ENCODE measurements around the gene NALCN. TPM values are rescaled to one million over a fixed set of nuclear protein-coding genes. Genes with fewer than 3 reads are reported as not detected.

The NALCN gene
- total RNA-seq, 1 donor from 2014 or later: not detected

GRCh38 chr13:101190337-101190736, 226.0 kb downstream of the NALCN start:
- H3K27me3 Mint-ChIP-seq (ENCODE audit: insufficient read depth): no peaks in the 10 kb centered on the region
- H3K36me3 Mint-ChIP-seq (ENCODE audit: low read depth): no peaks in the 10 kb centered on the region
- H3K27ac Mint-ChIP-seq: no peak overlapping the region
- H3K4me1 Mint-ChIP-seq (ENCODE audit: low read depth): no peaks in the 10 kb centered on the region
- H3K4me3 Mint-ChIP-seq: no peak overlapping the region
- H3K9me3 Mint-ChIP-seq: no peaks in the 10 kb centered on the region
- no peak for DNase-seq (ENCODE audit: low spot score)
- intact Hi-C loops (cut with micrococcal nuclease): no loop called here

DNA sequence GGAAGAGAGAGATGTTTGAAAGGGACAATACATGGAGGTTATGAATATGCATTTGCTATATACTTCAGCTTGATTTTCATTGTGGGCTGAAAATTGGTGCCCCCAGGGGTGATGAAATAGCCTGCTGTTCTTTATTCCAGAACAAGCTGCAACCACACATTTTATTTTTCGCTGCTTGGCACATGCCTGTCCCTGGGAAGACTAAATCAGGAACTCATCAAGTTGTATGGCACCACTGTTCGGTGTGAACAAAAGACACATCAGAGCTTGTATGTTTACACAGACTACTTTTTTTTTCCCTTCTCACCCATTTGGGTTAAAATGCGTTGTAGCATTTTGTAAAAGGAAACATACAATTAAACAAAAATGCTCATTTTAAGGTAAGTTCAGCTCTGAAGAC, 230.7 kb downstream of the NALCN start:
- no peaks in the 10 kb centered on the region for H3K9me3 Mint-ChIP-seq
- no peak overlapping the region for H3K27ac Mint-ChIP-seq
- H3K4me1 Mint-ChIP-seq (ENCODE audit: low read depth): no peaks in the 10 kb centered on the region
- no peaks in the 10 kb centered on the region for H3K36me3 Mint-ChIP-seq (ENCODE audit: low read depth)
- H3K4me3 Mint-ChIP-seq: no peak overlapping the region
- no peak for DNase-seq (ENCODE audit: low spot score)
- H3K27me3 Mint-ChIP-seq (ENCODE audit: insufficient read depth): no peaks in the 10 kb centered on the region
- intact Hi-C loops (cut with micrococcal nuclease): no loop called here

- Mint-ChIP-seq H3K27ac (no peak overlapping the region), H3K4me1 (ENCODE audit: low read depth) (no peaks in the 10 kb centered on the region), H3K27me3 (ENCODE audit: insufficient read depth) (no peaks in the 10 kb centered on the region), H3K4me3 (no peak overlapping the region), H3K36me3 (ENCODE audit: low read depth) (no peaks in the 10 kb centered on the region), H3K9me3 (no peaks in the 10 kb centered on the region)
- intact Hi-C loops (cut with micrococcal nuclease): no loop called here
- no peak for DNase-seq (ENCODE audit: low spot score)
Observed at GRCh38 chr13:101181076-101181685, 235.1 kb downstream of the NALCN start.

GRCh38 chr13:101179021-101179420, 237.3 kb downstream of the NALCN start:
- no peak overlapping the region for H3K4me3 Mint-ChIP-seq
- H3K9me3 Mint-ChIP-seq: no peaks in the 10 kb centered on the region
- H3K4me1 Mint-ChIP-seq (ENCODE audit: low read depth): no peaks in the 10 kb centered on the region
- intact Hi-C loops (cut with micrococcal nuclease): no loop called here
- no peak for DNase-seq (ENCODE audit: low spot score)
- H3K36me3 Mint-ChIP-seq (ENCODE audit: low read depth): no peaks in the 10 kb centered on the region
- no peaks in the 10 kb centered on the region for H3K27me3 Mint-ChIP-seq (ENCODE audit: insufficient read depth)
- H3K27ac Mint-ChIP-seq: no peak overlapping the region

DNA sequence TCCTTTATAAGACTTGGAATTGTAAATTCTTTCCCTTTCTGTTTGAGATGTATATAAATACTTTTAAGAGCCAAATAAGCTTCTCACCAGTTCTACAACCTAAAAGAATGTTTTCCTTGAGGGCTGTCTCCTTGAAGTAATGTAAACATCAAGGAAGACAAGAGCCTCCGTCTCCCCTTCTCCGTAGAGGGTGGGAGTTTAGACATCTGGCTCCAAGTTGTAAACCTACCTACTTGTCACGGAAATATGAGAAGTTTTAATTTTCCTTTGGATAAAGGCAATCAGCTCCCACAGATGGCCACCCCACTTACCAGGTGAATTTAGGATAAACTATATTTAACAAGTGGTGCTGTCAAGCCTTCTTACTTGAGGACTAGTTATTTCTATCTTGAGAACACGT, 237.9 kb downstream of the NALCN start:
- Mint-ChIP-seq H3K4me3 (no peak overlapping the region), H3K36me3 (ENCODE audit: low read depth) (no peaks in the 10 kb centered on the region), H3K27me3 (ENCODE audit: insufficient read depth) (no peaks in the 10 kb centered on the region), H3K9me3 (no peaks in the 10 kb centered on the region), H3K27ac (no peak overlapping the region), H3K4me1 (ENCODE audit: low read depth) (no peaks in the 10 kb centered on the region)
- intact Hi-C loops (cut with micrococcal nuclease): no loop called here
- no peak for DNase-seq (ENCODE audit: low spot score)

- Mint-ChIP-seq H3K4me1 (ENCODE audit: low read depth) (no peaks in the 10 kb centered on the region), H3K27me3 (ENCODE audit: insufficient read depth) (peaks cover 2% of the 10 kb centered on the region), H3K4me3 (no peak overlapping the region), H3K9me3 (no peaks in the 10 kb centered on the region), H3K36me3 (ENCODE audit: low read depth) (no peaks in the 10 kb centered on the region), H3K27ac (no peak overlapping the region)
- intact Hi-C loops (cut with micrococcal nuclease): no loop called here
- no peak for DNase-seq (ENCODE audit: low spot score)
Observed at GRCh38 chr13:101170306-101170705, 246.0 kb downstream of the NALCN start.

GRCh38 chr13:101157261-101157660, 259.0 kb downstream of the NALCN start:
- H3K36me3 Mint-ChIP-seq (ENCODE audit: low read depth): no peaks in the 10 kb centered on the region
- H3K27me3 Mint-ChIP-seq (ENCODE audit: insufficient read depth): peaks cover 7% of the 10 kb centered on the region
- no peak overlapping the region for H3K4me3 Mint-ChIP-seq
- no peak overlapping the region for H3K27ac Mint-ChIP-seq
- no peak for DNase-seq (ENCODE audit: low spot score)
- peaks cover 6% of the 10 kb centered on the region for H3K4me1 Mint-ChIP-seq (ENCODE audit: low read depth)
- no peaks in the 10 kb centered on the region for H3K9me3 Mint-ChIP-seq
- intact Hi-C loops (cut with micrococcal nuclease): no loop called here

DNA sequence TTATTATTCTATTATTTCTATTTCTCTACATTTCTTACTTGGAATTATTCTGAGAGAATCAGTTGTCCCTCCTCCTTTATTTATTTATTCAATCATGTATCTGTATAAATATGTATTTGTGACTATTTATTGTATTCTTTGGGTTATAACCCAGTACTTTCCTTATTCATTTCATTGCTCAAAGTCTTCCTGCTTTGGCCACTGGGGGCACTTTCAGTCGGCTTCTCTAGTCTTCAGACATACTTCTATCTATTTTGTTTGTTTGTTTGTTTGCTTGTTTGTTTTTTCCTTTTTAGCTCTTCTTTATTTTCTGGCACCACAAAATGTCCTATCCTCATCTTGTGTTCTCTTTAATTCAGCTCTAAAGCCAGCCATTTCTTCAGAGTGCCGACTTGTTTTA, 260.4 kb downstream of the NALCN start:
- DNase-seq (ENCODE audit: low spot score): no peak
- intact Hi-C loops (cut with micrococcal nuclease): no loop called here
- H3K27ac Mint-ChIP-seq: no peak overlapping the region
- H3K27me3 Mint-ChIP-seq (ENCODE audit: insufficient read depth): peaks cover 7% of the 10 kb centered on the region
- H3K36me3 Mint-ChIP-seq (ENCODE audit: low read depth): no peaks in the 10 kb centered on the region
- H3K4me1 Mint-ChIP-seq (ENCODE audit: low read depth): peaks cover 3% of the 10 kb centered on the region
- H3K9me3 Mint-ChIP-seq: no peaks in the 10 kb centered on the region
- H3K4me3 Mint-ChIP-seq: no peak overlapping the region

- Mint-ChIP-seq H3K27ac (no peak overlapping the region), H3K4me1 (ENCODE audit: low read depth) (no peaks in the 10 kb centered on the region), H3K4me3 (no peak overlapping the region), H3K27me3 (ENCODE audit: insufficient read depth) (peaks cover 11% of the 10 kb centered on the region), H3K36me3 (ENCODE audit: low read depth) (no peaks in the 10 kb centered on the region), H3K9me3 (no peaks in the 10 kb centered on the region)
- DNase-seq (ENCODE audit: low spot score): no peak
- intact Hi-C loops (cut with micrococcal nuclease): no loop called here
Observed at GRCh38 chr13:101152184-101152583, 264.1 kb downstream of the NALCN start.

GRCh38 chr13:101150998-101151397, 265.3 kb downstream of the NALCN start:
- intact Hi-C loops (cut with micrococcal nuclease): no loop called here
- no peaks in the 10 kb centered on the region for H3K4me1 Mint-ChIP-seq (ENCODE audit: low read depth)
- H3K4me3 Mint-ChIP-seq: no peak overlapping the region
- no peak for DNase-seq (ENCODE audit: low spot score)
- H3K27me3 Mint-ChIP-seq (ENCODE audit: insufficient read depth): peaks cover 15% of the 10 kb centered on the region
- H3K27ac Mint-ChIP-seq: no peak overlapping the region
- no peaks in the 10 kb centered on the region for H3K9me3 Mint-ChIP-seq
- H3K36me3 Mint-ChIP-seq (ENCODE audit: low read depth): no peaks in the 10 kb centered on the region

GRCh38 chr13:101149735-101150384, 266.4 kb downstream of the NALCN start:
- peaks cover 16% of the 10 kb centered on the region for H3K27me3 Mint-ChIP-seq (ENCODE audit: insufficient read depth)
- H3K27ac Mint-ChIP-seq: no peak overlapping the region
- H3K36me3 Mint-ChIP-seq (ENCODE audit: low read depth): no peaks in the 10 kb centered on the region
- H3K4me3 Mint-ChIP-seq: no peak overlapping the region
- no peaks in the 10 kb centered on the region for H3K9me3 Mint-ChIP-seq
- no peak for DNase-seq (ENCODE audit: low spot score)
- intact Hi-C loops (cut with micrococcal nuclease): no loop called here
- no peaks in the 10 kb centered on the region for H3K4me1 Mint-ChIP-seq (ENCODE audit: low read depth)

- Mint-ChIP-seq H3K4me1 (ENCODE audit: low read depth) (no peaks in the 10 kb centered on the region), H3K27ac (no peak overlapping the region), H3K4me3 (no peak overlapping the region), H3K9me3 (no peaks in the 10 kb centered on the region), H3K36me3 (ENCODE audit: low read depth) (no peaks in the 10 kb centered on the region), H3K27me3 (ENCODE audit: insufficient read depth) (peaks cover 12% of the 10 kb centered on the region)
- intact Hi-C loops (cut with micrococcal nuclease): no loop called here
- no peak for DNase-seq (ENCODE audit: low spot score)
Observed at GRCh38 chr13:101146101-101146898, 270.0 kb downstream of the NALCN start.

DNA sequence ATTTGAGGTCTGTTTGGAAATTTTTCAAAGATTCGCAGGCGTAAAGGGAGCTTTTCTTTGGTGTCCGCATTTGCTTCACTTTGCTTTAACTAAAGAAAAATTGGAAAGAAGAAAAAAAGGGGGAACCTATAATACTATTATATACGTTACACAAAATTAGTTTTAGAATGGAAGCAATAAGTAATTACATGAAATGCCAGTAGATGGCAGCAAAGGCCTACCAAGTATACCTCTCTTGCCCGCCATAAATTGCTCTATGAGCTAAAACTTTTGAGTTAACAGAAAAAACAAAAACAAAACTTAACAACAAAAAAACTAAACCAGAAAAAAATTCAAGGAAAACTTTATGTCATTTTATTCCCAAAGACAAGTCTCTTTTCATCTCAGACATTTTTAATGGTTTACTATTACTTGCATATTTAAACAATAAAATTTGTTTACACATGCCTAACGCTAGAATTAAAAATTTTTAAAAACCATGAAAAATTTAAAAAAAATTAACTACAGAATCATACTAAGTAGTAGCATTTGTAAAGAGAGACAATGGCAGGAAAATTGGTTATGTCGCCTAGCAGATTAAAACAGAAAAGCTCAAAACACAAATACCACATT, 271.4 kb downstream of the NALCN start:
- Mint-ChIP-seq H3K9me3 (no peaks in the 10 kb centered on the region), H3K36me3 (ENCODE audit: low read depth) (no peaks in the 10 kb centered on the region), H3K27me3 (ENCODE audit: insufficient read depth) (peaks cover 8% of the 10 kb centered on the region), H3K4me3 (no peak overlapping the region), H3K27ac (no peak overlapping the region), H3K4me1 (ENCODE audit: low read depth) (no peaks in the 10 kb centered on the region)
- intact Hi-C loops (cut with micrococcal nuclease): loop anchor here (1.0 to 2.0 kb wide), 5 partner anchors 369 to 1411 kb away; no protein-coding TSS in a partner anchor
- no peak for DNase-seq (ENCODE audit: low spot score)

Data from activated T-helper 1 cell treated with anti-CD3 and anti-CD28 coated beads, Interleukin-12 subunit alpha, Interleukin-12 subunit beta, Interleukin-2, Interleukin-4 antibody, amounts not matched to agents 30 ng/mL and 10 ng/mL and 1 ng/mL, durations not matched to agents 14 hours and 24 hours and 36 hours (primary cell).